Thyroid gland (tissue), 4 donors: ENCODE results near the gene GTF2H1.

Source experiments
- POLR2A ChIP-seq, 2 donors: fragments of 450-650 bp; IDR thresholded peaks; one replicate each; pipeline ENCODE4 v1.6.1; 2017; ENCODE audit warnings: antibody characterized with exemption in 2 of 2, mild to moderate bottlenecking in 2 of 2, moderate library complexity in 1 of 2
- TF ChIP-seq, protein P1 (sequence below), 6 experiments: fragments of 200-600 bp in 3 of 6; fragments of 450-650 bp in 3 of 6; sonication (generic) in 3 of 6; IDR thresholded peaks; one replicate each; pipeline ENCODE4 v1.5.1; 2016 to 2019; ENCODE audit warnings: antibody characterized with exemption in 6 of 6, mild to moderate bottlenecking in 2 of 6, inconsistent platforms in 1 of 6, moderate library complexity in 1 of 6

DNA sequence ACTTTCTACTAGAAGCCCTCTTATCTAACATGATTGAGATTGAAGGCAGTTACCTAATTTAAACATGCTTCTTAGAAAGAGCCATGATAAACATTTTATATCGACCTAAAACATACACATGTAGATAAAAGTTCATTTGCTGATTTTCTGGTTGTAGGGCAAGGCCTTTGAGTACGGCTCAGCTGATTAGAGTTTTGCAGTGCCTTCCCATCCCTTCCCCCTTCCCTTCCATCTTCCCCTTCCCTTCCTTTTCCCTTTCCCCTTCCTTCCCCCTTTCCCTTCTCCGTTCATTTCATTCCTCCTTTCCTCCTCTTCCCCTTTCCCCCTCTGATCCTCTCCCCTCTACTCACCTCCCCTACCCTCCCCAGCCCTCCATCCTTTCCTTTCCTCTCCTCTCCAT, 94.1 kb downstream of the GTF2H1 start:
- TF ChIP-seq, protein P1, sequence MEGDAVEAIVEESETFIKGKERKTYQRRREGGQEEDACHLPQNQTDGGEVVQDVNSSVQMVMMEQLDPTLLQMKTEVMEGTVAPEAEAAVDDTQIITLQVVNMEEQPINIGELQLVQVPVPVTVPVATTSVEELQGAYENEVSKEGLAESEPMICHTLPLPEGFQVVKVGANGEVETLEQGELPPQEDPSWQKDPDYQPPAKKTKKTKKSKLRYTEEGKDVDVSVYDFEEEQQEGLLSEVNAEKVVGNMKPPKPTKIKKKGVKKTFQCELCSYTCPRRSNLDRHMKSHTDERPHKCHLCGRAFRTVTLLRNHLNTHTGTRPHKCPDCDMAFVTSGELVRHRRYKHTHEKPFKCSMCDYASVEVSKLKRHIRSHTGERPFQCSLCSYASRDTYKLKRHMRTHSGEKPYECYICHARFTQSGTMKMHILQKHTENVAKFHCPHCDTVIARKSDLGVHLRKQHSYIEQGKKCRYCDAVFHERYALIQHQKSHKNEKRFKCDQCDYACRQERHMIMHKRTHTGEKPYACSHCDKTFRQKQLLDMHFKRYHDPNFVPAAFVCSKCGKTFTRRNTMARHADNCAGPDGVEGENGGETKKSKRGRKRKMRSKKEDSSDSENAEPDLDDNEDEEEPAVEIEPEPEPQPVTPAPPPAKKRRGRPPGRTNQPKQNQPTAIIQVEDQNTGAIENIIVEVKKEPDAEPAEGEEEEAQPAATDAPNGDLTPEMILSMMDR (IDR thresholded peaks at IDR 0.05), result no peak
- TF ChIP-seq POLR2A (IDR thresholded peaks at IDR 0.05), result no peak
